HepG2 (cell line): ENCODE results near the gene ARL2. TPM values are rescaled to one million over a fixed set of nuclear protein-coding genes. Genes with fewer than 3 reads are reported as not detected.
A peak's percentile ranks its signal among the peaks of the same experiment; 100 is the strongest.

Experiments
- AKNA ChIP-seq: sonication (generic); formaldehyde crosslinking; IDR thresholded peaks from 2 replicates; pipeline ENCODE4 v1.4.0; 2020; ENCODE audit warnings: missing genetic modification reagents, borderline replicate concordance
- FLYWCH1 ChIP-seq: sonication (generic); formaldehyde crosslinking; IDR thresholded peaks from 2 replicates; pipeline ENCODE4 v1.8.1; 2023; ENCODE audit warnings: mild to moderate bottlenecking, missing genetic modification reagents
- HCFC1 ChIP-seq: fragments of 150-350 bp; IDR thresholded peaks from 2 replicates; pipeline ENCODE4 v1.6.1; 2014; ENCODE audit warnings: low read depth, low read length
- HDAC2 ChIP-seq: sonication (generic); formaldehyde crosslinking; IDR thresholded peaks from 2 replicates; pipeline ENCODE4 v1.4.0; 2020; ENCODE audit warnings: missing genetic modification reagents
- HOXA3 ChIP-seq: sonication (generic); formaldehyde crosslinking; IDR thresholded peaks from 2 replicates; pipeline ENCODE4 v1.5.0; 2020; ENCODE audit warnings: missing genetic modification reagents
- MXD3 ChIP-seq: IDR thresholded peaks from 2 replicates; pipeline ENCODE4 v1.6.1; 2016; ENCODE audit warnings: mild to moderate bottlenecking, missing biosample characterization, missing genetic modification reagents
- PHF5A ChIP-seq: IDR thresholded peaks from one replicate; pipeline ENCODE4 v1.6.1; 2018; ENCODE audit warnings: low read depth, missing genetic modification reagents; ENCODE audit not compliant: unreplicated experiment
- POGZ ChIP-seq: sonication (generic); formaldehyde crosslinking; IDR thresholded peaks from 2 replicates; pipeline ENCODE4 v1.4.0; 2020; ENCODE audit warnings: mild to moderate bottlenecking, missing genetic modification reagents
- POLR2A ChIP-seq, 2 experiments: IDR thresholded peaks; 2 replicates each; pipeline ENCODE4 v1.6.1; 2011; ENCODE audit warnings: low read depth in 2 of 2, low read length in 2 of 2, mild to moderate bottlenecking in 1 of 2, moderate library complexity in 1 of 2; ENCODE audit not compliant: insufficient read depth in 1 of 2
- STAT6 ChIP-seq: sonication (generic); formaldehyde crosslinking; IDR thresholded peaks from 2 replicates; pipeline ENCODE4 v1.4.0; 2020; ENCODE audit warnings: missing genetic modification reagents, mild to moderate bottlenecking, borderline replicate concordance
- THAP11 ChIP-seq: IDR thresholded peaks from 2 replicates; pipeline ENCODE4 v1.6.1; 2016; ENCODE audit warnings: missing biosample characterization, missing genetic modification reagents
- ZBTB44 ChIP-seq: sonication (generic); formaldehyde crosslinking; IDR thresholded peaks from 2 replicates; pipeline ENCODE4 v1.4.0; 2020; ENCODE audit warnings: missing genetic modification reagents
- ZNF503 ChIP-seq: sonication (generic); formaldehyde crosslinking; IDR thresholded peaks from 2 replicates; pipeline ENCODE4 v1.4.0; 2020; ENCODE audit warnings: missing genetic modification reagents
- ZNF639 ChIP-seq: conservative IDR thresholded peaks from 2 replicates; pipeline ENCODE4 v1.6.1; 2018; ENCODE audit warnings: missing genetic modification reagents
- ZNF652 ChIP-seq: IDR thresholded peaks from 2 replicates; pipeline ENCODE4 v1.6.1; 2016; ENCODE audit warnings: low read depth, borderline replicate concordance
- ZNF740 ChIP-seq: sonication (generic); formaldehyde crosslinking; IDR thresholded peaks from 2 replicates; pipeline ENCODE4 v1.4.0; 2020; ENCODE audit warnings: missing genetic modification reagents
- ZNF781 ChIP-seq: sonication (generic); formaldehyde crosslinking; IDR thresholded peaks from 2 replicates; pipeline ENCODE4 v1.5.1; 2020; ENCODE audit warnings: borderline replicate concordance, mild to moderate bottlenecking, missing genetic modification reagents; ENCODE audit errors: not compliant biosample characterization
- polyA plus RNA-seq, 8 experiments: library from polyadenylated mRNA; depleted of rRNA in 3 of 8; stranded (reverse) in 7 of 8; unstranded in 1 of 8; fragments of >200 nt; fragmentation: Illumina TruSeq in 4 of 8; extraction: Trizol in 4 of 8; gene quantifications; 2 replicates each; pipeline versions ENCODE4 v1.2.1 to v1.2.3, GENCODE V29; 2011 to 2016; ENCODE audit warnings: low read depth in 4 of 8, missing spikeins in 1 of 8, mixed read lengths in 1 of 8; ENCODE audit not compliant: insufficient read depth in 1 of 8
- total RNA-seq, 5 experiments: library from RNA; depleted of rRNA; stranded (reverse); fragments of >200 nt; fragmentation: Illumina TruSeq; extraction: Trizol; gene quantifications; 2 replicates each; pipeline ENCODE4 v1.2.3, GENCODE V29; 2016; ENCODE audit warnings: low read depth in 1 of 5

ARL2 gene
- total and polyA plus RNA-seq, 2 of the 13 experiments (the other 11 are each of a cell fraction or from before 2014, with no cell fraction given), result 82.9 to 84.4 TPM

- TF ChIP-seq ZNF639 (CRISPR knock-in tag), result no peak
- TF ChIP-seq ZBTB44 (CRISPR knock-in tag), result no peak
- TF ChIP-seq THAP11 (CRISPR knock-in tag), result peak; percentile 83
- no peak for TF ChIP-seq HCFC1
- 0 out of 4 replicates have a peak, but pooled peaks of 1 of the 2 experiments have one; percentile 29 for TF ChIP-seq POLR2A (IDR thresholded peaks at IDR 0.05; ENCODE audit: insufficient read depth in 1 of 2, low read depth in 2 of 2, low read length in 2 of 2)
- no peak for TF ChIP-seq MXD3 (CRISPR knock-in tag)
- peak; percentile 23; the same call in 1 of the 2 replicates for TF ChIP-seq ZNF652 (CRISPR knock-in tag)
- TF ChIP-seq STAT6, result no peak
- peak; percentile 31; the same call in 1 of the 2 replicates for TF ChIP-seq HDAC2
- TF ChIP-seq POGZ (CRISPR knock-in tag), result 0 out of 2 replicates have a peak, but pooled peaks have one; percentile 0
- TF ChIP-seq HOXA3, result peak; percentile 33; the same call in 1 of the 2 replicates
- no peak for TF ChIP-seq ZNF503
- no peak for TF ChIP-seq FLYWCH1 (CRISPR knock-in tag)
- no peak for TF ChIP-seq ZNF740
- no peak for TF ChIP-seq AKNA (CRISPR knock-in tag)
- no peak for TF ChIP-seq PHF5A
- TF ChIP-seq ZNF781 (CRISPR knock-in tag), result no peak
These were observed 15.8 kb upstream of the ARL2 start (continued) for GRCh38 chr11:64998141-64998540.
